Testis (tissue), 2 donors: ENCODE data around the gene ASB1.

Experiments used
- POLR2A ChIP-seq: fragments of 450-650 bp; IDR thresholded peaks from one replicate; pipeline ENCODE4 v1.6.1; 2017; ENCODE audit warnings: antibody characterized with exemption, mild to moderate bottlenecking, moderate library complexity
- TF ChIP-seq, protein P1 (sequence below), 3 experiments: fragments of 450-650 bp in 2 of 3; fragments of 200-600 bp in 1 of 3; sonication (generic) in 1 of 3; IDR thresholded peaks; one replicate each; pipeline ENCODE4 v1.5.1; 2016 to 2019; ENCODE audit warnings: antibody characterized with exemption in 3 of 3, mild to moderate bottlenecking in 2 of 3, moderate library complexity in 1 of 3

GRCh38 chr2:238422940-238423339, 3.8 kb upstream of the ASB1 start:
- TF ChIP-seq, protein P1, sequence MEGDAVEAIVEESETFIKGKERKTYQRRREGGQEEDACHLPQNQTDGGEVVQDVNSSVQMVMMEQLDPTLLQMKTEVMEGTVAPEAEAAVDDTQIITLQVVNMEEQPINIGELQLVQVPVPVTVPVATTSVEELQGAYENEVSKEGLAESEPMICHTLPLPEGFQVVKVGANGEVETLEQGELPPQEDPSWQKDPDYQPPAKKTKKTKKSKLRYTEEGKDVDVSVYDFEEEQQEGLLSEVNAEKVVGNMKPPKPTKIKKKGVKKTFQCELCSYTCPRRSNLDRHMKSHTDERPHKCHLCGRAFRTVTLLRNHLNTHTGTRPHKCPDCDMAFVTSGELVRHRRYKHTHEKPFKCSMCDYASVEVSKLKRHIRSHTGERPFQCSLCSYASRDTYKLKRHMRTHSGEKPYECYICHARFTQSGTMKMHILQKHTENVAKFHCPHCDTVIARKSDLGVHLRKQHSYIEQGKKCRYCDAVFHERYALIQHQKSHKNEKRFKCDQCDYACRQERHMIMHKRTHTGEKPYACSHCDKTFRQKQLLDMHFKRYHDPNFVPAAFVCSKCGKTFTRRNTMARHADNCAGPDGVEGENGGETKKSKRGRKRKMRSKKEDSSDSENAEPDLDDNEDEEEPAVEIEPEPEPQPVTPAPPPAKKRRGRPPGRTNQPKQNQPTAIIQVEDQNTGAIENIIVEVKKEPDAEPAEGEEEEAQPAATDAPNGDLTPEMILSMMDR (IDR thresholded peaks at IDR 0.05), result no peak
- TF ChIP-seq POLR2A, result no peak
